HG03565 (cell line): ENCODE results near the gene TPPP2.

Experiments
- ATAC-seq: cut with Tn5 transposase; IDR thresholded peaks from one replicate; pipeline ENCODE4 v1.9.1; 2021; ENCODE audit warnings: mild to moderate bottlenecking, moderate library complexity; ENCODE audit not compliant: unreplicated experiment

Gene TPPP2

GRCh38 chr14:21016413-21017190 is 13.4 kb upstream of the TPPP2 start:
- ATAC-seq, result no peak

GRCh38 chr14:21017528-21018245 is 12.3 kb upstream of the TPPP2 start:
- no peak for ATAC-seq

- no peak for ATAC-seq
Measured at GRCh38 chr14:21018286-21018685, 11.7 kb upstream of the TPPP2 start.

GRCh38 chr14:21018781-21019180 is 11.2 kb upstream of the TPPP2 start:
- ATAC-seq, result no peak

GRCh38 chr14:21019366-21019765 is 10.7 kb upstream of the TPPP2 start:
- ATAC-seq, result no peak

GRCh38 chr14:21020977-21021545 is 9.0 kb upstream of the TPPP2 start:
- ATAC-seq, result no peak

GRCh38 chr14:21022686-21023085 is 7.3 kb upstream of the TPPP2 start:
- no peak for ATAC-seq

- ATAC-seq, result no peak
Measured at GRCh38 chr14:21023174-21023573, 6.8 kb upstream of the TPPP2 start.

GRCh38 chr14:21023817-21024584 is 6.0 kb upstream of the TPPP2 start:
- ATAC-seq, result no peak

GRCh38 chr14:21024585-21025370 is 5.2 kb upstream of the TPPP2 start, which contains the start of gene NDRG2:
Gene NDRG2, minus strand, starts transcription at chr14:21025061. Its CDS starts 1,746 bp downstream, at chr14:21023315.
- ATAC-seq, result no peak

GRCh38 chr14:21025371-21026273 is 4.4 kb upstream of the TPPP2 start:
- no peak for ATAC-seq

GRCh38 chr14:21026274-21026987 is 3.6 kb upstream of the TPPP2 start:
- ATAC-seq, result no peak

- no peak for ATAC-seq
Measured at GRCh38 chr14:21026988-21027315, 3.1 kb upstream of the TPPP2 start.

GRCh38 chr14:21030531-21030930 is 514 bp downstream of the TPPP2 start:
- no peak for ATAC-seq

- no peak for ATAC-seq
Measured at GRCh38 chr14:21032326-21033132, 2.5 kb downstream of the TPPP2 start.

GRCh38 chr14:21033133-21033698 is 3.2 kb downstream of the TPPP2 start:
- no peak for ATAC-seq

- no peak for ATAC-seq
Measured at GRCh38 chr14:21034707-21035106, 4.7 kb downstream of the TPPP2 start, which contains the start of gene RNASE13. Gene RNASE13, minus strand, starts transcription at chr14:21034807. Its CDS starts 519 bp downstream, at chr14:21034288.

GRCh38 chr14:21036751-21037150 is 6.7 kb downstream of the TPPP2 start:
- no peak for ATAC-seq
